ENCODE measurements around the gene SUGP2. TPM values are rescaled to one million over a fixed set of nuclear protein-coding genes. Genes with fewer than 3 reads are reported as not detected.

The SUGP2 gene
- total and polyA plus RNA-seq, 2 of the 13 experiments (the other 11 are each of a cell fraction or from before 2014, with no cell fraction given) = 40.6 to 57.7 TPM

DNA sequence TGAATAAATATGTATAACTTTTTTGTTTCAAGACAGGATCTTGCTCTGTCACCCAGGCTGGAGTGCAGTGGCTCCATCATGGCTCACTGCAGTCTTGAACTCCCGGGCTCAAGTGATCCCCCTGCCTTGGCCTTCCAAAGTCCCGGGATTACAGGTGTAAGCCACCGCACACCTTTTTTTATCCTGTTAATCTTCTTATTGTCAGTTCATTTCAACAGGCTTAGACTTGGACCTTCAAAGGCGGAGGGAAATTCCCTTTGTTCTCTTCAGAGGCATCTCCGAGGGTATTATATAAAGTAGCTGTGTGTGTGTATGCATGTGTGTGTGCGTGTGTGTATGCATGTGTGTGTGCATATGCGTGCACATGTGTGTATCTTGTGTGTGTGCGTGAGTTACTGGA, 35.0 kb downstream of the SUGP2 start:
- H3K27ac ChIP-seq (ENCODE audit: extremely low read length, insufficient read depth, low read length) = no peak overlapping the region
- no peak overlapping the region for H3K4me3 ChIP-seq (replicated peaks in 1 of 3; ENCODE audit: insufficient read depth in 1 of 3, low read depth in 2 of 3, low read length in 3 of 3)
- BruUV-seq (replicated peaks) = no TSS peak
- no peak overlapping the region for H3K9ac ChIP-seq (ENCODE audit: insufficient read depth, low read depth, low read length)
- WGBS (ENCODE audit: low lambda C conversion rate) = 99% methylated on average over 8 of the region's 8 CpGs
- H4K20me1 ChIP-seq (ENCODE audit: insufficient read depth, low read length) = no peaks in the 10 kb centered on the region
- ChIA-PET CTCF (ENCODE audit: low intra/inter-chr PET ratio, low total read pairs) (no interaction called here), POLR2A (no interaction called here)
- DNase-seq (ENCODE audit: low spot score) (no peak), ATAC-seq (no peak), FAIRE-seq (no peak)
- TF ChIP-seq, protein P1, sequence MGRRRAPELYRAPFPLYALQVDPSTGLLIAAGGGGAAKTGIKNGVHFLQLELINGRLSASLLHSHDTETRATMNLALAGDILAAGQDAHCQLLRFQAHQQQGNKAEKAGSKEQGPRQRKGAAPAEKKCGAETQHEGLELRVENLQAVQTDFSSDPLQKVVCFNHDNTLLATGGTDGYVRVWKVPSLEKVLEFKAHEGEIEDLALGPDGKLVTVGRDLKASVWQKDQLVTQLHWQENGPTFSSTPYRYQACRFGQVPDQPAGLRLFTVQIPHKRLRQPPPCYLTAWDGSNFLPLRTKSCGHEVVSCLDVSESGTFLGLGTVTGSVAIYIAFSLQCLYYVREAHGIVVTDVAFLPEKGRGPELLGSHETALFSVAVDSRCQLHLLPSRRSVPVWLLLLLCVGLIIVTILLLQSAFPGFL (CRISPR knock-in tag; IDR thresholded peaks at IDR 0.05) = no peak
- no peak for TF ChIP-seq ZNF570 (CRISPR knock-in tag; IDR thresholded peaks at IDR 0.05; ENCODE audit: borderline replicate concordance)
- no peak for TF ChIP-seq SALL1 (CRISPR knock-in tag; IDR thresholded peaks at IDR 0.05)
- TF ChIP-seq U2AF1 (optimal IDR thresholded peaks at IDR 0.05; ENCODE audit: low read depth, low read length) = no peak
- TF ChIP-seq, protein P2, sequence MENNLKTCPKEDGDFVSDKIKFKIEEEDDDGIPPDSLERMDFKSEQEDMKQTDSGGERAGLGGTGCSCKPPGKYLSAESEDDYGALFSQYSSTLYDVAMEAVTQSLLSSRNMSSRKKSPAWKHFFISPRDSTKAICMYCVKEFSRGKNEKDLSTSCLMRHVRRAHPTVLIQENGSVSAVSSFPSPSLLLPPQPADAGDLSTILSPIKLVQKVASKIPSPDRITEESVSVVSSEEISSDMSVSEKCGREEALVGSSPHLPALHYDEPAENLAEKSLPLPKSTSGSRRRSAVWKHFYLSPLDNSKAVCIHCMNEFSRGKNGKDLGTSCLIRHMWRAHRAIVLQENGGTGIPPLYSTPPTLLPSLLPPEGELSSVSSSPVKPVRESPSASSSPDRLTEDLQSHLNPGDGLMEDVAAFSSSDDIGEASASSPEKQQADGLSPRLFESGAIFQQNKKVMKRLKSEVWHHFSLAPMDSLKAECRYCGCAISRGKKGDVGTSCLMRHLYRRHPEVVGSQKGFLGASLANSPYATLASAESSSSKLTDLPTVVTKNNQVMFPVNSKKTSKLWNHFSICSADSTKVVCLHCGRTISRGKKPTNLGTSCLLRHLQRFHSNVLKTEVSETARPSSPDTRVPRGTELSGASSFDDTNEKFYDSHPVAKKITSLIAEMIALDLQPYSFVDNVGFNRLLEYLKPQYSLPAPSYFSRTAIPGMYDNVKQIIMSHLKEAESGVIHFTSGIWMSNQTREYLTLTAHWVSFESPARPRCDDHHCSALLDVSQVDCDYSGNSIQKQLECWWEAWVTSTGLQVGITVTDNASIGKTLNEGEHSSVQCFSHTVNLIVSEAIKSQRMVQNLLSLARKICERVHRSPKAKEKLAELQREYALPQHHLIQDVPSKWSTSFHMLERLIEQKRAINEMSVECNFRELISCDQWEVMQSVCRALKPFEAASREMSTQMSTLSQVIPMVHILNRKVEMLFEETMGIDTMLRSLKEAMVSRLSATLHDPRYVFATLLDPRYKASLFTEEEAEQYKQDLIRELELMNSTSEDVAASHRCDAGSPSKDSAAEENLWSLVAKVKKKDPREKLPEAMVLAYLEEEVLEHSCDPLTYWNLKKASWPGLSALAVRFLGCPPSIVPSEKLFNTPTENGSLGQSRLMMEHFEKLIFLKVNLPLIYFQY (CRISPR knock-in tag; IDR thresholded peaks at IDR 0.05; ENCODE audit: borderline replicate concordance) = no peak
- no peaks in the 10 kb centered on the region for H3K9me3 ChIP-seq (ENCODE audit: low read length)
- intact Hi-C loops (cut with micrococcal nuclease; ENCODE audit: unreplicated experiment) = no loop called here
- in situ Hi-C loops (cut with HindIII; ENCODE audit: extremely low pct_ligation_motif_present, low pct_unique_long_range_greater_than_20kb) = no loop called here
- H3K4me1 ChIP-seq (ENCODE audit: insufficient read depth, low read length) = no peaks in the 10 kb centered on the region
- H2AFZ ChIP-seq (ENCODE audit: low read length) = no peak overlapping the region
- H3K4me2 ChIP-seq (ENCODE audit: low read depth, low read length) = no peak overlapping the region
- H3K27me3 ChIP-seq (ENCODE audit: control insufficient read depth in 1 of 2, insufficient read depth in 2 of 2, low read length in 2 of 2) = no peaks in the 10 kb centered on the region
- peaks cover 26 to 74% of the 10 kb centered on the region in 2 experiments for H3K36me3 ChIP-seq (replicated peaks in 1 of 2; ENCODE audit: control insufficient read depth in 1 of 2, insufficient read depth in 2 of 2, low read length in 2 of 2)
- no peaks in the 10 kb centered on the region for H3K79me2 ChIP-seq (ENCODE audit: insufficient read depth, low read length)
